Measurements from ENCODE around the gene PAEP. TPM values are rescaled to one million over a fixed set of nuclear protein-coding genes. Genes with fewer than 3 reads are reported as not detected.

Gene PAEP
- total and polyA plus RNA-seq, 5 donors: not detected

GRCh38 chr9:135605238-135605781, 43.8 kb downstream of the PAEP start:
- 64% methylated on average over 14 of the region's 14 CpGs for WGBS
- H3K27ac ChIP-seq (ENCODE audit: low read length): no peak overlapping the region
- no peaks in the 10 kb centered on the region for H3K9me3 ChIP-seq (ENCODE audit: control insufficient read depth, low read length)
- no peak overlapping the region for H3K4me3 ChIP-seq (ENCODE audit: low read length)
- intact Hi-C loops (cut with DNase I): no loop called here
- no peaks in the 10 kb centered on the region for H3K27me3 ChIP-seq (ENCODE audit: control insufficient read depth, insufficient read depth)
- DNase-seq: no peak
- H3K4me1 ChIP-seq (ENCODE audit: control insufficient read depth, insufficient read depth, low read length): no peaks in the 10 kb centered on the region
- no peak for ATAC-seq

GRCh38 chr9:135606885-135607259, 45.3 kb downstream of the PAEP start:
- no peaks in the 10 kb centered on the region for H3K4me1 ChIP-seq (ENCODE audit: control insufficient read depth, insufficient read depth, low read length)
- 85% methylated on average over 11 of the region's 11 CpGs for WGBS
- intact Hi-C loops (cut with DNase I): no loop called here

GRCh38 chr9:135607401-135608293, 46.1 kb downstream of the PAEP start:
- H3K9me3 ChIP-seq (ENCODE audit: control insufficient read depth, low read length): no peaks in the 10 kb centered on the region
- ATAC-seq: no peak
- 71% methylated on average over 25 of the region's 25 CpGs for WGBS
- no peak overlapping the region for H3K4me3 ChIP-seq (ENCODE audit: low read length)
- intact Hi-C loops (cut with DNase I): no loop called here
- no peak for DNase-seq
- no peaks in the 10 kb centered on the region for H3K27me3 ChIP-seq (ENCODE audit: control insufficient read depth, insufficient read depth)
- no peaks in the 10 kb centered on the region for H3K4me1 ChIP-seq (ENCODE audit: control insufficient read depth, insufficient read depth, low read length)
- H3K27ac ChIP-seq (ENCODE audit: low read length): no peak overlapping the region

More at GRCh38 chr9:135606885-135607259, 45.3 kb downstream of the PAEP start:
- Histone ChIP-seq H3K27ac (ENCODE audit: low read length) (no peak overlapping the region), H3K9me3 (ENCODE audit: control insufficient read depth, low read length) (no peaks in the 10 kb centered on the region), H3K27me3 (ENCODE audit: control insufficient read depth, insufficient read depth) (no peaks in the 10 kb centered on the region), H3K4me3 (ENCODE audit: low read length) (no peak overlapping the region)
- DNase-seq: no peak
- ATAC-seq: no peak

GRCh38 chr9:135608294-135608998, 46.9 kb downstream of the PAEP start:
- Histone ChIP-seq H3K27ac (ENCODE audit: low read length) (no peak overlapping the region), H3K4me1 (ENCODE audit: control insufficient read depth, insufficient read depth, low read length) (no peaks in the 10 kb centered on the region), H3K9me3 (ENCODE audit: control insufficient read depth, low read length) (no peaks in the 10 kb centered on the region), H3K27me3 (ENCODE audit: control insufficient read depth, insufficient read depth) (no peaks in the 10 kb centered on the region), H3K4me3 (ENCODE audit: low read length) (no peak overlapping the region)
- DNase-seq (no peak), ATAC-seq (no peak)
- WGBS: 77% methylated on average over 22 of the region's 22 CpGs
- intact Hi-C loops (cut with DNase I): no loop called here

- H3K27me3 ChIP-seq (ENCODE audit: control insufficient read depth, insufficient read depth): no peaks in the 10 kb centered on the region
- intact Hi-C loops (cut with DNase I): no loop called here
Measured at GRCh38 chr9:135608999-135609317, 47.4 kb downstream of the PAEP start.

GRCh38 chr9:135609366-135609955, 47.9 kb downstream of the PAEP start:
- H3K4me3 ChIP-seq (ENCODE audit: low read length): no peak overlapping the region
- intact Hi-C loops (cut with DNase I): no loop called here
- 83% methylated on average over 17 of the region's 17 CpGs for WGBS
- no peaks in the 10 kb centered on the region for H3K4me1 ChIP-seq (ENCODE audit: control insufficient read depth, insufficient read depth, low read length)
- no peak for ATAC-seq
- H3K9me3 ChIP-seq (ENCODE audit: control insufficient read depth, low read length): no peaks in the 10 kb centered on the region
- H3K27me3 ChIP-seq (ENCODE audit: control insufficient read depth, insufficient read depth): no peaks in the 10 kb centered on the region
- no peak overlapping the region for H3K27ac ChIP-seq (ENCODE audit: low read length)
- no peak for DNase-seq

More at GRCh38 chr9:135608999-135609317, 47.4 kb downstream of the PAEP start:
- ATAC-seq: no peak
- Histone ChIP-seq H3K4me3 (ENCODE audit: low read length) (no peak overlapping the region), H3K27ac (ENCODE audit: low read length) (no peak overlapping the region), H3K9me3 (ENCODE audit: control insufficient read depth, low read length) (no peaks in the 10 kb centered on the region), H3K4me1 (ENCODE audit: control insufficient read depth, insufficient read depth, low read length) (no peaks in the 10 kb centered on the region)
- 76% methylated on average over 15 of the region's 15 CpGs for WGBS
- no peak for DNase-seq

- ATAC-seq: no peak
- H3K27ac ChIP-seq (ENCODE audit: low read length): no peak overlapping the region
- H3K4me3 ChIP-seq (ENCODE audit: low read length): no peak overlapping the region
- no peaks in the 10 kb centered on the region for H3K4me1 ChIP-seq (ENCODE audit: control insufficient read depth, insufficient read depth, low read length)
- intact Hi-C loops (cut with DNase I): no loop called here
- H3K9me3 ChIP-seq (ENCODE audit: control insufficient read depth, low read length): no peaks in the 10 kb centered on the region
- DNase-seq: no peak
- 81% methylated on average over 13 of the region's 13 CpGs for WGBS
- no peaks in the 10 kb centered on the region for H3K27me3 ChIP-seq (ENCODE audit: control insufficient read depth, insufficient read depth)
Measured at GRCh38 chr9:135610290-135611141, 49.0 kb downstream of the PAEP start.

GRCh38 chr9:135611142-135611874, 49.8 kb downstream of the PAEP start:
- ATAC-seq (no peak), DNase-seq (no peak)
- 80% methylated on average over 7 of the region's 7 CpGs for WGBS
- intact Hi-C loops (cut with DNase I): no loop called here
- H3K27ac ChIP-seq (ENCODE audit: low read length): no peak overlapping the region
- H3K4me3 ChIP-seq (ENCODE audit: low read length): no peak overlapping the region
- no peaks in the 10 kb centered on the region for H3K4me1 ChIP-seq (ENCODE audit: control insufficient read depth, insufficient read depth, low read length)
- no peaks in the 10 kb centered on the region for H3K9me3 ChIP-seq (ENCODE audit: control insufficient read depth, low read length)
- H3K27me3 ChIP-seq (ENCODE audit: control insufficient read depth, insufficient read depth): no peaks in the 10 kb centered on the region

GRCh38 chr9:135611875-135612209, 50.3 kb downstream of the PAEP start:
- no peak for ATAC-seq
- intact Hi-C loops (cut with DNase I): no loop called here
- no peaks in the 10 kb centered on the region for H3K4me1 ChIP-seq (ENCODE audit: control insufficient read depth, insufficient read depth, low read length)
- no peaks in the 10 kb centered on the region for H3K27me3 ChIP-seq (ENCODE audit: control insufficient read depth, insufficient read depth)
- no peak overlapping the region for H3K4me3 ChIP-seq (ENCODE audit: low read length)
- H3K27ac ChIP-seq (ENCODE audit: low read length): no peak overlapping the region
- no peak for DNase-seq
- WGBS: 29% methylated on average over 4 of the region's 4 CpGs
- H3K9me3 ChIP-seq (ENCODE audit: control insufficient read depth, low read length): no peaks in the 10 kb centered on the region

- DNase-seq (no peak), ATAC-seq (no peak)
- intact Hi-C loops (cut with DNase I): no loop called here
Measured at GRCh38 chr9:135612437-135612836, 50.9 kb downstream of the PAEP start.

More at GRCh38 chr9:135612437-135612836, 50.9 kb downstream of the PAEP start:
- H3K27ac ChIP-seq (ENCODE audit: low read length): no peak overlapping the region
- H3K4me3 ChIP-seq (ENCODE audit: low read length): no peak overlapping the region
- H3K9me3 ChIP-seq (ENCODE audit: control insufficient read depth, low read length): no peaks in the 10 kb centered on the region
- H3K27me3 ChIP-seq (ENCODE audit: control insufficient read depth, insufficient read depth): no peaks in the 10 kb centered on the region
- no peaks in the 10 kb centered on the region for H3K4me1 ChIP-seq (ENCODE audit: control insufficient read depth, insufficient read depth, low read length)
- 77% methylated on average over 8 of the region's 8 CpGs for WGBS

Measured in right cardiac atrium (tissue), 5 donors.